Tibial nerve (tissue), 4 donors: ENCODE data around the gene AGK.

Experiments
- EP300 ChIP-seq, 2 donors: sonication (generic); formaldehyde crosslinking; IDR thresholded peaks; one replicate each; pipeline ENCODE4 v1.6.1; 2017; ENCODE audit warnings: antibody characterized with exemption in 2 of 2, mild to moderate bottlenecking in 1 of 2
- POLR2A ChIP-seq, 2 donors: fragments of 450-650 bp; IDR thresholded peaks; one replicate each; pipeline ENCODE4 v1.6.1; 2017; ENCODE audit warnings: antibody characterized with exemption in 2 of 2, mild to moderate bottlenecking in 2 of 2, moderate library complexity in 2 of 2
- TF ChIP-seq, protein P1 (sequence below), 5 experiments: fragments of 200-600 bp in 3 of 5; fragments of 450-650 bp in 2 of 5; sonication (generic) in 3 of 5; IDR thresholded peaks; one replicate each; pipeline ENCODE4 v1.5.1; 2016 to 2019; ENCODE audit warnings: antibody characterized with exemption in 5 of 5, mild to moderate bottlenecking in 3 of 5, moderate library complexity in 2 of 5

DNA sequence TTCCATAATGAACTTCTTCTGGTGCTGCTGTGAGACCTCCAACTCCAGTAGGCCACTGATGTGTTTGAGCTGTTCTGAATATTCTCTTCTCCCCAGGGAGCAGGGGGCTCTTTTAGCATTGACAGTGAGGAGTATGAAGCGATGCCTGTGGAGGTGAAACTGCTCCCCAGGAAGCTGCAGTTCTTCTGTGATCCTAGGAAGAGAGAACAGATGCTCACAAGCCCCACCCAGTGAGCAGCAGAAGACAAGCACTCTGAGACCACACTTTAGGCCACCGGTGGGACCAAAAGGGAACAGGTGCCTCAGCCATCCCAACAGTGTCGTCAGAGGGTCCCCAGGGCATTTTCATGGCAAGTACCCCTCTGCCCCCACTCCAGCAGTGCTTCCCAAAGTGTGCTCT is 101.5 kb downstream of the AGK start:
- TF ChIP-seq POLR2A (IDR thresholded peaks at IDR 0.05) (no peak), EP300 (IDR thresholded peaks at IDR 0.05) (no peak)
- TF ChIP-seq, protein P1, sequence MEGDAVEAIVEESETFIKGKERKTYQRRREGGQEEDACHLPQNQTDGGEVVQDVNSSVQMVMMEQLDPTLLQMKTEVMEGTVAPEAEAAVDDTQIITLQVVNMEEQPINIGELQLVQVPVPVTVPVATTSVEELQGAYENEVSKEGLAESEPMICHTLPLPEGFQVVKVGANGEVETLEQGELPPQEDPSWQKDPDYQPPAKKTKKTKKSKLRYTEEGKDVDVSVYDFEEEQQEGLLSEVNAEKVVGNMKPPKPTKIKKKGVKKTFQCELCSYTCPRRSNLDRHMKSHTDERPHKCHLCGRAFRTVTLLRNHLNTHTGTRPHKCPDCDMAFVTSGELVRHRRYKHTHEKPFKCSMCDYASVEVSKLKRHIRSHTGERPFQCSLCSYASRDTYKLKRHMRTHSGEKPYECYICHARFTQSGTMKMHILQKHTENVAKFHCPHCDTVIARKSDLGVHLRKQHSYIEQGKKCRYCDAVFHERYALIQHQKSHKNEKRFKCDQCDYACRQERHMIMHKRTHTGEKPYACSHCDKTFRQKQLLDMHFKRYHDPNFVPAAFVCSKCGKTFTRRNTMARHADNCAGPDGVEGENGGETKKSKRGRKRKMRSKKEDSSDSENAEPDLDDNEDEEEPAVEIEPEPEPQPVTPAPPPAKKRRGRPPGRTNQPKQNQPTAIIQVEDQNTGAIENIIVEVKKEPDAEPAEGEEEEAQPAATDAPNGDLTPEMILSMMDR (IDR thresholded peaks at IDR 0.05): no peak
